ENCODE results near the gene PDE4D.

- TF ChIP-seq, protein P1, sequence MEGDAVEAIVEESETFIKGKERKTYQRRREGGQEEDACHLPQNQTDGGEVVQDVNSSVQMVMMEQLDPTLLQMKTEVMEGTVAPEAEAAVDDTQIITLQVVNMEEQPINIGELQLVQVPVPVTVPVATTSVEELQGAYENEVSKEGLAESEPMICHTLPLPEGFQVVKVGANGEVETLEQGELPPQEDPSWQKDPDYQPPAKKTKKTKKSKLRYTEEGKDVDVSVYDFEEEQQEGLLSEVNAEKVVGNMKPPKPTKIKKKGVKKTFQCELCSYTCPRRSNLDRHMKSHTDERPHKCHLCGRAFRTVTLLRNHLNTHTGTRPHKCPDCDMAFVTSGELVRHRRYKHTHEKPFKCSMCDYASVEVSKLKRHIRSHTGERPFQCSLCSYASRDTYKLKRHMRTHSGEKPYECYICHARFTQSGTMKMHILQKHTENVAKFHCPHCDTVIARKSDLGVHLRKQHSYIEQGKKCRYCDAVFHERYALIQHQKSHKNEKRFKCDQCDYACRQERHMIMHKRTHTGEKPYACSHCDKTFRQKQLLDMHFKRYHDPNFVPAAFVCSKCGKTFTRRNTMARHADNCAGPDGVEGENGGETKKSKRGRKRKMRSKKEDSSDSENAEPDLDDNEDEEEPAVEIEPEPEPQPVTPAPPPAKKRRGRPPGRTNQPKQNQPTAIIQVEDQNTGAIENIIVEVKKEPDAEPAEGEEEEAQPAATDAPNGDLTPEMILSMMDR (IDR thresholded peaks at IDR 0.05), result no peak
- TF ChIP-seq POLR2A (IDR thresholded peaks at IDR 0.05), result no peak
- no peak for TF ChIP-seq EP300 (IDR thresholded peaks at IDR 0.05)
These were observed 601.6 kb downstream of the PDE4D start for GRCh38 chr5:59291941-59292340.
